Colonic mucosa (tissue), 4 donors: ENCODE measurements around the gene FBXO36. TPM values are rescaled to one million over a fixed set of nuclear protein-coding genes. Genes with fewer than 3 reads are reported as not detected.

Experiments
- DNase-seq: peaks from one replicate; pipeline ENCODE4 v3.0.0-alpha.2; 2020
- H3K27ac ChIP-seq: fragments of 200-600 bp; one replicate; pipeline ENCODE4 v1.8.0; 2021
- H3K27me3 ChIP-seq: fragments of 200-600 bp; one replicate; pipeline ENCODE4 v1.8.0; 2021
- H3K36me3 ChIP-seq: fragments of 200-600 bp; one replicate; pipeline ENCODE4 v1.8.0; 2021
- H3K4me1 ChIP-seq: fragments of 200-600 bp; one replicate; pipeline ENCODE4 v1.8.0; 2021; ENCODE audit warnings: mild to moderate bottlenecking
- H3K4me3 ChIP-seq: fragments of 200-600 bp; one replicate; pipeline ENCODE4 v1.8.0; 2021
- H3K9ac ChIP-seq, 2 donors: one replicate each; pipeline ENCODE4 v1.7.0; 2013; ENCODE audit warnings: control low read depth in 2 of 2, low read depth in 2 of 2, low read length in 2 of 2
- H3K9me3 ChIP-seq: fragments of 200-600 bp; one replicate; pipeline ENCODE4 v1.8.0; 2021
- intact Hi-C: fragments of 100-400 bp; cut with DNase I; formaldehyde crosslinking; loops from one replicate; pipeline ENCODE4 v1.14.1; 2022
- total RNA-seq, 2 donors: library from RNA; stranded (reverse); fragmentation: NEBNext Ultra II Directional in 1 of 2; extraction: Animal tissue kit (Norgen Biotek cat#: 25700) in 1 of 2; gene quantifications; one replicate each; pipeline ENCODE4 v1.2.1, GENCODE V29; 2021
- TF ChIP-seq, protein P1 (sequence below): fragments of 200-600 bp; IDR thresholded peaks from one replicate; pipeline ENCODE4 v1.8.0; 2022; ENCODE audit warnings: antibody characterized with exemption, mild to moderate bottlenecking
- donor health status: healthy.
- donor health status: DM: no; HTN: no; CAD: no.
- donor health status: DM: no; HTN: no; CAD: no.

Gene FBXO36
- total RNA-seq, 2 donors from 2014 or later = 0.77 to 1.9 TPM

GRCh38 chr2:229942671-229943070 lies 20.4 kb downstream of the FBXO36 start:
- TF ChIP-seq, protein P1, sequence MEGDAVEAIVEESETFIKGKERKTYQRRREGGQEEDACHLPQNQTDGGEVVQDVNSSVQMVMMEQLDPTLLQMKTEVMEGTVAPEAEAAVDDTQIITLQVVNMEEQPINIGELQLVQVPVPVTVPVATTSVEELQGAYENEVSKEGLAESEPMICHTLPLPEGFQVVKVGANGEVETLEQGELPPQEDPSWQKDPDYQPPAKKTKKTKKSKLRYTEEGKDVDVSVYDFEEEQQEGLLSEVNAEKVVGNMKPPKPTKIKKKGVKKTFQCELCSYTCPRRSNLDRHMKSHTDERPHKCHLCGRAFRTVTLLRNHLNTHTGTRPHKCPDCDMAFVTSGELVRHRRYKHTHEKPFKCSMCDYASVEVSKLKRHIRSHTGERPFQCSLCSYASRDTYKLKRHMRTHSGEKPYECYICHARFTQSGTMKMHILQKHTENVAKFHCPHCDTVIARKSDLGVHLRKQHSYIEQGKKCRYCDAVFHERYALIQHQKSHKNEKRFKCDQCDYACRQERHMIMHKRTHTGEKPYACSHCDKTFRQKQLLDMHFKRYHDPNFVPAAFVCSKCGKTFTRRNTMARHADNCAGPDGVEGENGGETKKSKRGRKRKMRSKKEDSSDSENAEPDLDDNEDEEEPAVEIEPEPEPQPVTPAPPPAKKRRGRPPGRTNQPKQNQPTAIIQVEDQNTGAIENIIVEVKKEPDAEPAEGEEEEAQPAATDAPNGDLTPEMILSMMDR = no peak
- Histone ChIP-seq H3K4me3 (no peak overlapping the region), H3K36me3 (no peaks in the 10 kb centered on the region), H3K9me3 (no peaks in the 10 kb centered on the region), H3K9ac (no peak overlapping the region), H3K4me1 (no peaks in the 10 kb centered on the region), H3K27me3 (no peaks in the 10 kb centered on the region), H3K27ac (no peak overlapping the region)
- no peak for DNase-seq
- intact Hi-C loops = no loop called here

GRCh38 chr2:229943171-229943570 lies 20.9 kb downstream of the FBXO36 start:
- no peak overlapping the region for H3K9ac ChIP-seq
- H3K4me3 ChIP-seq = no peak overlapping the region
- no peaks in the 10 kb centered on the region for H3K36me3 ChIP-seq
- no peak overlapping the region for H3K27ac ChIP-seq
- intact Hi-C loops = no loop called here
- no peaks in the 10 kb centered on the region for H3K4me1 ChIP-seq
- TF ChIP-seq, protein P1 = no peak
- no peaks in the 10 kb centered on the region for H3K27me3 ChIP-seq
- H3K9me3 ChIP-seq = no peaks in the 10 kb centered on the region
- no peak for DNase-seq

- DNase-seq = no peak
- intact Hi-C loops = no loop called here
- no peaks in the 10 kb centered on the region for H3K4me1 ChIP-seq
- TF ChIP-seq, protein P1 = no peak
- H3K4me3 ChIP-seq = no peak overlapping the region
- H3K36me3 ChIP-seq = no peaks in the 10 kb centered on the region
- no peak overlapping the region for H3K27ac ChIP-seq
- no peaks in the 10 kb centered on the region for H3K27me3 ChIP-seq
- no peaks in the 10 kb centered on the region for H3K9me3 ChIP-seq
- no peak overlapping the region for H3K9ac ChIP-seq
These were observed 21.6 kb downstream of the FBXO36 start for GRCh38 chr2:229943770-229944449.

DNA sequence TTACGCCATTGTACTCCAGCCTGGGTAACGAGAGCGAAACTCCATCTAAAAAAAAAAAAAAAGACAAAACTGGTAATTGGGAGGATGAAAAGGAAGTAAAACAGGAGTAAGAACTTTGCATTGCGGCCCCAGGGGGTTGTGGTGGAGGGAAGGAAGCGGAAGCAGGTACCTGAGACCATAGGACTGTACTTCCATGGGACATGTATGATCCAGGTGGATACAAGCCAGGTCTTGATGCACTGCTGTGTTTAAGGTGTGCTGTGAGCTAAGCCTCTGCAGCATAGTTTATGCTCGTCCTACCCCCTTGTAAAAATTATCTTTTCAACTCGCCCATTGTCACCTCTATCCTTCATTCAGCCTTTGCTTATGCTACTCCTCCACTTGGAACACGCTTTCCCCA lies 23.7 kb downstream of the FBXO36 start:
- TF ChIP-seq, protein P1 = no peak
- H3K9ac ChIP-seq = no peak overlapping the region
- no peaks in the 10 kb centered on the region for H3K36me3 ChIP-seq
- intact Hi-C loops = no loop called here
- no peaks in the 10 kb centered on the region for H3K9me3 ChIP-seq
- no peaks in the 10 kb centered on the region for H3K27me3 ChIP-seq
- no peak for DNase-seq
- no peak overlapping the region for H3K4me3 ChIP-seq
- H3K27ac ChIP-seq = no peak overlapping the region
- no peaks in the 10 kb centered on the region for H3K4me1 ChIP-seq

- H3K4me3 ChIP-seq = no peak overlapping the region
- no peak overlapping the region for H3K27ac ChIP-seq
- TF ChIP-seq, protein P1 = no peak
- intact Hi-C loops = no loop called here
- DNase-seq = no peak
- H3K27me3 ChIP-seq = no peaks in the 10 kb centered on the region
- H3K9me3 ChIP-seq = no peaks in the 10 kb centered on the region
- H3K36me3 ChIP-seq = no peaks in the 10 kb centered on the region
- no peak overlapping the region for H3K9ac ChIP-seq
- H3K4me1 ChIP-seq = no peaks in the 10 kb centered on the region
These were observed 25.2 kb downstream of the FBXO36 start for GRCh38 chr2:229947544-229947943.
